Gastrocnemius medialis (tissue), 4 donors: ENCODE measurements around the gene FAM107A. TPM values are rescaled to one million over a fixed set of nuclear protein-coding genes. Genes with fewer than 3 reads are reported as not detected.

Experiments used
- ATAC-seq, 2 donors: fragments of 150-250 bp; one replicate each; pipeline ENCODE4 v1.9.1; 2016
- DNase-seq, 2 donors: peaks; one replicate each; pipeline ENCODE4 v3.0.0-alpha.2; 2019
- H3K27ac ChIP-seq, 4 donors: fragments of 200-600 bp; sonication (generic); 1 replicate in 1 of 4; 2 replicates in 3 of 4; pipeline ENCODE4 v1.5.1; 2016 to 2018; ENCODE audit warnings: mild to moderate bottlenecking in 2 of 4, moderate library complexity in 1 of 4
- H3K27me3 ChIP-seq, 3 donors: fragments of 200-600 bp; sonication (generic) in 2 of 3; 1 replicate in 1 of 3; 2 replicates in 2 of 3; pipeline versions ENCODE4 v1.5.1 to v1.6.0; 2016 to 2019; ENCODE audit warnings: mild to moderate bottlenecking in 1 of 3, moderate library complexity in 1 of 3
- H3K36me3 ChIP-seq, 2 donors: fragments of 200-600 bp; sonication (generic) in 1 of 2; one replicate each; pipeline ENCODE4 v1.5.1; 2017 to 2018
- H3K4me1 ChIP-seq, 2 donors: fragments of 200-600 bp; sonication (generic) in 1 of 2; one replicate each; pipeline ENCODE4 v1.5.1; 2016 to 2017; ENCODE audit warnings: mild to moderate bottlenecking in 2 of 2
- H3K4me3 ChIP-seq, 4 donors: fragments of 200-600 bp; sonication (generic) in 3 of 4; 1 replicate in 1 of 4; 2 replicates in 3 of 4; pipeline ENCODE4 v1.5.1; 2016 to 2019; ENCODE audit warnings: mild to moderate bottlenecking in 2 of 4
- H3K9me3 ChIP-seq, 3 donors: fragments of 200-600 bp; sonication (generic) in 2 of 3; 1 replicate in 1 of 3; 2 replicates in 2 of 3; pipeline ENCODE4 v1.5.1; 2016 to 2019
- CTCF ChIP-seq, 5 experiments: fragments of 450-650 bp in 3 of 5; fragments of 200-600 bp in 2 of 5; sonication (generic) in 2 of 5; IDR thresholded peaks in 4 of 5; conservative IDR thresholded peaks in 1 of 5; 1 replicate in 4 of 5; 2 replicates in 1 of 5; pipeline ENCODE4 v1.5.1; 2016 to 2019; ENCODE audit warnings: antibody characterized with exemption in 5 of 5, mild to moderate bottlenecking in 3 of 5, moderate library complexity in 3 of 5
- POLR2A ChIP-seq, 2 donors: fragments of 450-650 bp; IDR thresholded peaks; one replicate each; pipeline ENCODE4 v1.6.1; 2017; ENCODE audit warnings: antibody characterized with exemption in 2 of 2, mild to moderate bottlenecking in 2 of 2, moderate library complexity in 2 of 2
- in situ Hi-C, 4 donors: fragments of 200-750 bp; cut with MboI; loops; one replicate each; pipeline versions ENCODE4 v1.15.0 to v1.8.0; 2017; ENCODE audit warnings: low sequenced_read_pairs in 4 of 4
- intact Hi-C: fragments of 100-400 bp; cut with DNase I; formaldehyde crosslinking; loops from one replicate; pipeline ENCODE4 v1.15.1; 2023; ENCODE audit warnings: low total_unique reads
- total RNA-seq, 4 donors: library from RNA; depleted of rRNA; stranded (reverse); fragments of >200 nt; gene quantifications; one replicate each; pipeline versions ENCODE4 v1.1.0 to v1.2.3, GENCODE V29; 2016

Gene FAM107A
- total RNA-seq, 4 donors from 2014 or later = 21.1 to 28.5 (median 27.6) TPM

GRCh38 chr3:58521336-58521670 lies 55.9 kb downstream of the FAM107A start:
- no peak for DNase-seq
- H3K4me1 ChIP-seq = no peaks in the 10 kb centered on the region
- TF ChIP-seq POLR2A (IDR thresholded peaks at IDR 0.05) (no peak), CTCF (IDR thresholded peaks at IDR 0.05 in 4 of 5, conservative IDR thresholded peaks at IDR 0.05 in 1 of 5) (no peak)
- intact Hi-C loops (no loop called here), in situ Hi-C loops (no loop called here)
- H3K27me3 ChIP-seq = no peaks in the 10 kb centered on the region
- H3K9me3 ChIP-seq = no peaks in the 10 kb centered on the region
- peaks cover 0 to 16% of the 10 kb centered on the region in 2 donors for H3K36me3 ChIP-seq
- H3K4me3 ChIP-seq = no peak overlapping the region
- H3K27ac ChIP-seq = no peak overlapping the region
- no peak for ATAC-seq

DNA sequence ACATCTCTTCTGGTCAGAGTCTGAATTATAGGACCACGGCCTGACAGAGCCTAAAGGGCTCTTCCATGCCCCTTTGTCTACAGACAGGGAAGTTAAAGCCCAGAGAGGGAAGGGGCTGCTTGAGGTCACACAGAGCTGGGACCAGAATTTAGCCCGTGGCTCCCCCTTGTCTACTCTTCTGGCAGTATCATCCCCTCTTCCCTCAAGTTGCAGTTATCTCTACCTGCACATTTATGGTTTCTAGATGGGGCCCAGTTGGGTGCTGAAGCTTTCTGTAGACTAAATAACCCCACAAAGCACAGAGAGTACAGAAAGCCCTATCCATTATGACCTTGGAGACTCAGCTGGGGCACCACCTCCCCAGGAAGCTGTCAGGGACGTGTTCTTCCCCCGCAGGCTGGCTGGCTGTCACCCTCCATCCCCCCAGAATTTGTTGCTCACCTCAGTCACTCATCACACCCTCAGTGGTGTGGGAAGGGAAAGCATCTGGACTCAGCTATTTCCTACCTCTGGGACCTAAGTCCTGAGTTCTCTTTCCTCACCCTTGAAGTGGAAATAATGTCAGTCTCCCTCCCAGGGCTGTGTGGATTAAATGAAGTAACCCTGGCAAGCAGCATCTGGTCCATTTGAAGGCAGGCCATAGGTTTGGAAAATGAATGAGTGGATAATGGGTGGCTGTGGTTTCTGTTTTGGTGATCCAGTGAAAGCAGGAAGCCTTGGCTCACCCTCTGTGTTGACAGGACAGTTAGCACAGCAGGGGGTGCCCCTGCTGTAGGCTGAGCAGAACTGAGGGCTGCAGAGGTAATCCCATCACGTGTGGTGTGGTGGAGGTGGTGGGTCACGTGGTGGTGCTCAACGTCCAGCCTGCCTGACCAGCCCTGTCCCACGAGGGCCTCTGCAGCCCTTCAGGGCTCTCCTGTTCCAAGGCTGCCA lies 56.5 kb downstream of the FAM107A start:
- Histone ChIP-seq H3K27ac (no peak overlapping the region), H3K4me3 (no peak overlapping the region), H3K9me3 (no peaks in the 10 kb centered on the region), H3K27me3 (no peaks in the 10 kb centered on the region), H3K4me1 (no peaks in the 10 kb centered on the region), H3K36me3 (peaks cover 0 to 16% of the 10 kb centered on the region in 2 donors)
- no peak for TF ChIP-seq CTCF (IDR thresholded peaks at IDR 0.05 in 4 of 5, conservative IDR thresholded peaks at IDR 0.05 in 1 of 5)
- no peak for TF ChIP-seq POLR2A (IDR thresholded peaks at IDR 0.05)
- no peak for DNase-seq
- intact Hi-C loops (no loop called here), in situ Hi-C loops (no loop called here)
- ATAC-seq = no peak

- intact Hi-C loops = no loop called here
- H3K36me3 ChIP-seq = peaks cover 0 to 16% of the 10 kb centered on the region in 2 donors
- ATAC-seq (no peak), DNase-seq (no peak)
- H3K4me3 ChIP-seq = no peak overlapping the region
- in situ Hi-C loops = no loop called here
- H3K9me3 ChIP-seq = no peaks in the 10 kb centered on the region
- no peak overlapping the region for H3K27ac ChIP-seq
- no peaks in the 10 kb centered on the region for H3K4me1 ChIP-seq
- TF ChIP-seq POLR2A (IDR thresholded peaks at IDR 0.05) (no peak), CTCF (IDR thresholded peaks at IDR 0.05 in 4 of 5, conservative IDR thresholded peaks at IDR 0.05 in 1 of 5) (no peak)
- H3K27me3 ChIP-seq = no peaks in the 10 kb centered on the region
Measured at GRCh38 chr3:58519668-58520402, 57.4 kb downstream of the FAM107A start.

- TF ChIP-seq CTCF (IDR thresholded peaks at IDR 0.05 in 4 of 5, conservative IDR thresholded peaks at IDR 0.05 in 1 of 5) = no peak
- TF ChIP-seq POLR2A (IDR thresholded peaks at IDR 0.05) = no peak
- no peak for ATAC-seq
- no peak overlapping the region for H3K4me3 ChIP-seq
- DNase-seq = no peak
- no peak overlapping the region for H3K27ac ChIP-seq
- in situ Hi-C loops (no loop called here), intact Hi-C loops (no loop called here)
- peaks cover 0 to 6% of the 10 kb centered on the region in 2 donors for H3K36me3 ChIP-seq
- H3K27me3 ChIP-seq = no peaks in the 10 kb centered on the region
- no peaks in the 10 kb centered on the region for H3K4me1 ChIP-seq
- H3K9me3 ChIP-seq = no peaks in the 10 kb centered on the region
Measured at GRCh38 chr3:58518291-58518789, 58.9 kb downstream of the FAM107A start.
